Smooth muscle cell (in vitro differentiated cells): ENCODE results near the gene IFI16. TPM values are rescaled to one million over a fixed set of nuclear protein-coding genes. Genes with fewer than 3 reads are reported as not detected.
"Not testable (repeated sequence)": the region's sequence is repeated elsewhere in the genome, so short reads cannot be mapped to it uniquely, and the experiment has no call there.

Experiments
- DNase-seq: peaks from one replicate; lab custom pipeline; 2025; ENCODE audit not compliant: unreplicated experiment; lab: John Stamatoyannopoulos, UW
- H2AFZ ChIP-seq: fragments of 200-600 bp; sonication (generic); 2 replicates; pipeline ENCODE4 v1.6.0; 2016; ENCODE audit warnings: antibody characterized with exemption, low read depth, mild to moderate bottlenecking
- H3F3A ChIP-seq: fragments of 200-600 bp; sonication (generic); 2 replicates; pipeline ENCODE4 v1.6.0; 2017; ENCODE audit warnings: antibody characterized with exemption, low read depth
- H3K27ac ChIP-seq: fragments of 200-600 bp; sonication (generic); 2 replicates; pipeline ENCODE4 v1.5.1; 2016; ENCODE audit warnings: low read depth, mild to moderate bottlenecking
- H3K27me3 ChIP-seq: fragments of 200-600 bp; sonication (generic); 2 replicates; pipeline ENCODE4 v1.6.1; 2016; ENCODE audit warnings: low read depth, mild to moderate bottlenecking
- H3K36me3 ChIP-seq: fragments of 200-600 bp; sonication (generic); 2 replicates; pipeline ENCODE4 v1.5.1; 2016; ENCODE audit warnings: low read depth
- H3K4me1 ChIP-seq: fragments of 200-600 bp; sonication (generic); 2 replicates; pipeline ENCODE4 v1.5.1; 2016; ENCODE audit warnings: low read depth
- H3K4me2 ChIP-seq: fragments of 200-600 bp; sonication (generic); 2 replicates; pipeline ENCODE4 v1.6.0; 2016; ENCODE audit warnings: mild to moderate bottlenecking
- H3K4me3 ChIP-seq: fragments of 200-600 bp; sonication (generic); 2 replicates; pipeline ENCODE4 v1.5.1; 2016; ENCODE audit warnings: mild to moderate bottlenecking
- H3K79me2 ChIP-seq: fragments of 200-600 bp; sonication (generic); 2 replicates; pipeline ENCODE4 v1.6.0; 2016; ENCODE audit warnings: low read depth, mild to moderate bottlenecking
- H3K9ac ChIP-seq: fragments of 200-600 bp; sonication (generic); 2 replicates; pipeline ENCODE4 v1.6.0; 2016; ENCODE audit warnings: low read depth
- H3K9me3 ChIP-seq: fragments of 200-600 bp; sonication (generic); replicated peaks from 2 replicates; pipeline ENCODE4 v1.5.1; 2016; ENCODE audit warnings: low read depth
- H4K20me1 ChIP-seq: fragments of 200-600 bp; sonication (generic); 2 replicates; pipeline ENCODE4 v1.6.0; 2016; ENCODE audit warnings: low read depth
- WGBS: methylation state at CpG from one replicate; pipeline ENCODE4 v1.1.7; 2016; ENCODE audit warnings: low lambda C conversion rate; 5-methylcytosine and 5-hydroxymethylcytosine counted together
- polyA plus RNA-seq: library from polyadenylated mRNA; unstranded; fragments of >200 nt; fragmentation: Nextera tagmentation; extraction: Ambion mirVana; gene quantifications from 2 replicates; pipeline ENCODE4 v1.2.1, GENCODE V29; 2016
- total RNA-seq: library from RNA; depleted of rRNA; stranded (reverse); fragments of >200 nt; gene quantifications from 2 replicates; pipeline ENCODE4 v1.2.3, GENCODE V29; 2014
- TF ChIP-seq, protein P1 (sequence below): fragments of 200-600 bp; sonication (generic); IDR thresholded peaks from 2 replicates; pipeline ENCODE4 v1.5.1; 2017; ENCODE audit warnings: borderline replicate concordance, mild to moderate bottlenecking, antibody characterized with exemption; ENCODE audit not compliant: insufficient read depth, poor library complexity, severe bottlenecking

Gene IFI16
- total and polyA plus RNA-seq, 2 experiments from 2014 or later = 92.1 to 114 TPM

DNA sequence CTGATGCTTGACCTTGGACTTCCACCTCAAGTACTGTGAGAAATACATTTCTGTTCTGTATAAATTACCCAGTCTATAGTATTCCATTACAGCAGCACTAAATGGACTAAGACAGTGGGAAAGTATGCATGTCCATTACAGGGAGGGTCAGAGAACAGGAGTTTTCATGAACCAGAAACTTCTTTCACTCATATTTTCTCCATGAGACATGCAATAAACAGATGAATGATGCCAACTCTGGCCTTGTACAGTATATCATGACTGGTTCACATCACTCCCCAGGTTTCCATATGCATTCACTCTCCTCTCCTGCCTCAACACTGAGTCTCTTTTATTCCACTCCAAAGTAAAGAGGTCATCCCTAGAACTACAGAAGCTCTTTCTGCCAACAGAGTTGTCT lies 4.5 kb upstream of the IFI16 start:
- H2AFZ ChIP-seq = peak overlapping the region; percentile 71
- H4K20me1 ChIP-seq = no peaks in the 10 kb centered on the region
- H3K9me3 ChIP-seq = no peaks in the 10 kb centered on the region
- H3F3A ChIP-seq = peaks cover 25% of the 10 kb centered on the region
- H3K27me3 ChIP-seq = no peaks in the 10 kb centered on the region
- peaks cover 51% of the 10 kb centered on the region for H3K4me1 ChIP-seq
- TF ChIP-seq, protein P1, sequence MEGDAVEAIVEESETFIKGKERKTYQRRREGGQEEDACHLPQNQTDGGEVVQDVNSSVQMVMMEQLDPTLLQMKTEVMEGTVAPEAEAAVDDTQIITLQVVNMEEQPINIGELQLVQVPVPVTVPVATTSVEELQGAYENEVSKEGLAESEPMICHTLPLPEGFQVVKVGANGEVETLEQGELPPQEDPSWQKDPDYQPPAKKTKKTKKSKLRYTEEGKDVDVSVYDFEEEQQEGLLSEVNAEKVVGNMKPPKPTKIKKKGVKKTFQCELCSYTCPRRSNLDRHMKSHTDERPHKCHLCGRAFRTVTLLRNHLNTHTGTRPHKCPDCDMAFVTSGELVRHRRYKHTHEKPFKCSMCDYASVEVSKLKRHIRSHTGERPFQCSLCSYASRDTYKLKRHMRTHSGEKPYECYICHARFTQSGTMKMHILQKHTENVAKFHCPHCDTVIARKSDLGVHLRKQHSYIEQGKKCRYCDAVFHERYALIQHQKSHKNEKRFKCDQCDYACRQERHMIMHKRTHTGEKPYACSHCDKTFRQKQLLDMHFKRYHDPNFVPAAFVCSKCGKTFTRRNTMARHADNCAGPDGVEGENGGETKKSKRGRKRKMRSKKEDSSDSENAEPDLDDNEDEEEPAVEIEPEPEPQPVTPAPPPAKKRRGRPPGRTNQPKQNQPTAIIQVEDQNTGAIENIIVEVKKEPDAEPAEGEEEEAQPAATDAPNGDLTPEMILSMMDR = no peak
- peak overlapping the region; percentile 98 for H3K27ac ChIP-seq
- DNase-seq = no peak
- H3K79me2 ChIP-seq = peaks cover 10% of the 10 kb centered on the region
- H3K4me2 ChIP-seq = peak overlapping the region; percentile 69
- no peak overlapping the region for H3K4me3 ChIP-seq
- H3K9ac ChIP-seq = no peak overlapping the region
- no peaks in the 10 kb centered on the region for H3K36me3 ChIP-seq

DNA sequence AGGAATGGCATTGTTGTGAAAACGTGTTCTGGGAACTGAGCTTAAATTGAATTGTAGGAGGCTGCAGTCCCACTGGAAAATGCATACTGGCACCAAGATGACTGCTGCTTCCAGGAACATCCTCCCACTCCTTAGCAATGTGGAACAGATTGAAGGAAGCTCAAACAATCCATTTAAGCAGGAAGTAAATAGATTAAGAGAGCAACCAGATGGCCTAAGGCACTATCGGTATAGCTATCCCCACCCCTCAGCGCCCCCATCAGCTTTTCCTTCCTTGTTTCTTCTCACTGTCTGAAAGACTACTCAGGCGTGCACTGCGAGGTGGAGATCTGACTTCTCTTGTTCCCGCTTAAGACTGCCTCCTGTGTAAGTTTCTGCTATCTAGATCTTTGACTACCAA lies 4.0 kb upstream of the IFI16 start:
- no peaks in the 10 kb centered on the region for H3K9me3 ChIP-seq
- DNase-seq = no peak
- WGBS = 6% methylated on average over 6 of the region's 6 CpGs
- TF ChIP-seq, protein P1 = no peak
- H2AFZ ChIP-seq = peak overlapping the region; percentile 71
- peak overlapping the region; percentile 5 for H3K9ac ChIP-seq
- no peaks in the 10 kb centered on the region for H3K27me3 ChIP-seq
- H3K27ac ChIP-seq = peak overlapping the region; percentile 98
- H3K4me3 ChIP-seq = peak overlapping the region; percentile 14
- no peaks in the 10 kb centered on the region for H4K20me1 ChIP-seq
- H3K36me3 ChIP-seq = no peaks in the 10 kb centered on the region
- peaks cover 15% of the 10 kb centered on the region for H3K79me2 ChIP-seq
- peaks cover 45% of the 10 kb centered on the region for H3K4me1 ChIP-seq
- H3F3A ChIP-seq = peaks cover 24% of the 10 kb centered on the region
- peak overlapping the region; percentile 69 for H3K4me2 ChIP-seq

GRCh38 chr1:159006210-159006807 lies 3.4 kb upstream of the IFI16 start:
- peaks cover 24% of the 10 kb centered on the region for H3F3A ChIP-seq
- H3K27ac ChIP-seq = peak overlapping the region; percentile 98
- H3K79me2 ChIP-seq = peaks cover 21% of the 10 kb centered on the region
- peak overlapping the region; percentile 5 for H3K9ac ChIP-seq
- peak overlapping the region; percentile 71 for H2AFZ ChIP-seq
- H4K20me1 ChIP-seq, DNase-seq, H3K27me3 ChIP-seq, H3K36me3 ChIP-seq, H3K9me3 ChIP-seq: not testable (repeated sequence)
- 20% methylated on average over 11 of the region's 11 CpGs for WGBS
- H3K4me3 ChIP-seq = peak overlapping the region; percentile 14
- H3K4me2 ChIP-seq = peak overlapping the region; percentile 69
- H3K4me1 ChIP-seq = peaks cover 39% of the 10 kb centered on the region

- no peak for DNase-seq
- no peak overlapping the region for H3K4me3 ChIP-seq
- peaks cover 24% of the 10 kb centered on the region for H3F3A ChIP-seq
- H3K4me2 ChIP-seq = peak overlapping the region; percentile 89
- no peaks in the 10 kb centered on the region for H3K9me3 ChIP-seq
- H3K36me3 ChIP-seq = no peaks in the 10 kb centered on the region
- H3K27me3 ChIP-seq = no peaks in the 10 kb centered on the region
- TF ChIP-seq, protein P1 = no peak
- peaks cover 35% of the 10 kb centered on the region for H3K79me2 ChIP-seq
- peak overlapping the region; percentile 98 for H3K27ac ChIP-seq
- H2AFZ ChIP-seq = peak overlapping the region; percentile 12
- H3K9ac ChIP-seq = no peak overlapping the region
- H3K4me1 ChIP-seq = peaks cover 44% of the 10 kb centered on the region
- no peaks in the 10 kb centered on the region for H4K20me1 ChIP-seq
These were observed 2.0 kb upstream of the IFI16 start for GRCh38 chr1:159007726-159008125.
